HepG2 (cell line): ENCODE data around the gene GPR15LG. TPM values are rescaled to one million over a fixed set of nuclear protein-coding genes. Genes with fewer than 3 reads are reported as not detected.

ENCODE experiments used
- ATAC-seq: fragments of 200-7000 bp; cut with Tn5 transposase; 3 replicates; pipeline ENCODE4 v1.9.1; 2020; ENCODE audit warnings: mild to moderate bottlenecking, moderate library complexity
- BruUV-seq: library from RNA; stranded (reverse); fragments of 400-500 nt; replicated peaks from 2 replicates; lab custom pipeline; 2021; lab: Mats Ljungman, UMichigan
- CTCF ChIA-PET: fragments of 300-600 bp; formaldehyde crosslinking; extraction: SDS; loops from one replicate; lab custom pipeline; 2021; ENCODE audit warnings: low total read pairs, inconsistent platforms, low intra/inter-chr PET ratio; lab: Yijun Ruan, JAX
- POLR2A ChIA-PET: fragments of 350-600 bp; sonication (Branson Sonifier 250); formaldehyde crosslinking; loops from one replicate; lab custom pipeline; 2020; ENCODE audit warnings: antibody characterized with exemption, inconsistent platforms; lab: Yijun Ruan, JAX
- DNase-seq: peaks from one replicate; pipeline ENCODE4 v3.0.0-alpha.2; 2015; ENCODE audit warnings: low spot score
- FAIRE-seq: peaks from 3 replicates; lab custom pipeline; 2011; peaks lifted over from hg19 to GRCh38; lab: Jason Lieb, UNC
- H2AFZ ChIP-seq: one replicate; pipeline ENCODE4 v1.6.1; 2011; ENCODE audit warnings: low read length, inconsistent platforms
- H3K27ac ChIP-seq: fragments of 300-600 bp; 3 replicates; pipeline ENCODE4 v1.8.0; 2011; ENCODE audit warnings: mixed run types, mild to moderate bottlenecking, mixed read lengths, low read length, inconsistent platforms; ENCODE audit not compliant: insufficient read depth; ENCODE audit errors: extremely low read length
- H3K27me3 ChIP-seq, 2 experiments: fragments of 200-600 bp in 1 of 2; 2 replicates in 1 of 2; 3 replicates in 1 of 2; pipeline versions ENCODE4 v1.6.0 to v1.8.0; 2011; ENCODE audit warnings: low read length in 2 of 2, mild to moderate bottlenecking in 2 of 2, moderate library complexity in 2 of 2, inconsistent platforms in 1 of 2; ENCODE audit not compliant: insufficient read depth in 2 of 2, control insufficient read depth in 1 of 2
- H3K36me3 ChIP-seq, 2 experiments: fragments of 200-600 bp in 1 of 2; replicated peaks in 1 of 2; 2 replicates in 1 of 2; 3 replicates in 1 of 2; pipeline versions ENCODE4 v1.5.1 to v1.8.0; 2011; ENCODE audit warnings: low read length in 2 of 2, inconsistent platforms in 1 of 2; ENCODE audit not compliant: insufficient read depth in 2 of 2, control insufficient read depth in 1 of 2
- H3K4me1 ChIP-seq: 2 replicates; pipeline ENCODE4 v1.5.1; 2012; ENCODE audit warnings: low read length, inconsistent platforms; ENCODE audit not compliant: insufficient read depth
- H3K4me2 ChIP-seq: 2 replicates; pipeline ENCODE4 v1.6.0; 2011; ENCODE audit warnings: low read depth, low read length, inconsistent platforms
- H3K4me3 ChIP-seq, 3 experiments: fragments of 200-600 bp in 1 of 3; sonication (generic), shearing (Covaris generic) in 1 of 3; replicated peaks in 1 of 3; 2 replicates each; pipeline ENCODE4 v1.5.1; 2011 to 2016; ENCODE audit warnings: low read length in 3 of 3, inconsistent platforms in 2 of 3, low read depth in 2 of 3, mild to moderate bottlenecking in 2 of 3, control low read depth in 1 of 3, mixed read lengths in 1 of 3; ENCODE audit not compliant: insufficient read depth in 1 of 3
- H3K79me2 ChIP-seq: one replicate; pipeline ENCODE4 v1.6.1; 2011; ENCODE audit warnings: low read length, inconsistent platforms; ENCODE audit not compliant: insufficient read depth
- H3K9ac ChIP-seq: 2 replicates; pipeline ENCODE4 v1.6.0; 2011; ENCODE audit warnings: mild to moderate bottlenecking, low read depth, low read length, inconsistent platforms; ENCODE audit not compliant: insufficient read depth
- H3K9me3 ChIP-seq: 2 replicates; pipeline ENCODE4 v1.5.1; 2012; ENCODE audit warnings: mild to moderate bottlenecking, low read length
- H4K20me1 ChIP-seq: 2 replicates; pipeline ENCODE4 v1.6.0; 2011; ENCODE audit warnings: inconsistent platforms, mild to moderate bottlenecking, low read length, moderate library complexity; ENCODE audit not compliant: insufficient read depth
- ARNTL ChIP-seq: sonication (generic); formaldehyde crosslinking; IDR thresholded peaks from 2 replicates; pipeline ENCODE4 v1.4.0; 2020; ENCODE audit warnings: mild to moderate bottlenecking, missing genetic modification reagents
- DPF2 ChIP-seq: sonication (generic); formaldehyde crosslinking; IDR thresholded peaks from 2 replicates; pipeline ENCODE4 v1.4.0; 2020; ENCODE audit warnings: mild to moderate bottlenecking, low read depth, missing genetic modification reagents, borderline replicate concordance
- FLYWCH1 ChIP-seq: sonication (generic); formaldehyde crosslinking; IDR thresholded peaks from 2 replicates; pipeline ENCODE4 v1.8.1; 2023; ENCODE audit warnings: mild to moderate bottlenecking, missing genetic modification reagents
- JUND ChIP-seq: sonication (generic); formaldehyde crosslinking; IDR thresholded peaks from 2 replicates; pipeline ENCODE4 v1.8.0; 2022; ENCODE audit warnings: mild to moderate bottlenecking, missing genetic modification reagents
- RNF2 ChIP-seq: fragments of 450-650 bp; conservative IDR thresholded peaks from 2 replicates; pipeline ENCODE4 v1.6.1; 2016; ENCODE audit warnings: low read depth
- TOPORS ChIP-seq: sonication (generic); formaldehyde crosslinking; IDR thresholded peaks from 2 replicates; pipeline ENCODE4 v1.8.0; 2023; ENCODE audit warnings: mild to moderate bottlenecking, missing genetic modification reagents
- ZFP36L1 ChIP-seq: sonication (generic); formaldehyde crosslinking; IDR thresholded peaks from 2 replicates; pipeline ENCODE4 v1.8.0; 2022; ENCODE audit warnings: mild to moderate bottlenecking, missing genetic modification reagents, moderate library complexity
- ZNF329 ChIP-seq: sonication (generic); formaldehyde crosslinking; IDR thresholded peaks from 2 replicates; pipeline ENCODE4 v1.9.0; 2021; ENCODE audit warnings: low read depth, mild to moderate bottlenecking, missing genetic modification reagents
- ZNF83 ChIP-seq: sonication (generic); formaldehyde crosslinking; IDR thresholded peaks from 2 replicates; pipeline ENCODE4 v1.4.0; 2020; ENCODE audit warnings: missing genetic modification reagents, mild to moderate bottlenecking, borderline replicate concordance
- WGBS: methylation state at CpG from one replicate; pipeline ENCODE4 v1.1.6; 2017; ENCODE audit warnings: low lambda C conversion rate; 5-methylcytosine and 5-hydroxymethylcytosine counted together
- in situ Hi-C: cut with HindIII; loops from 2 replicates; pipeline ENCODE4 v1.10.0; 2017; ENCODE audit warnings: low pct_unique_long_range_greater_than_20kb; ENCODE audit not compliant: extremely low pct_ligation_motif_present
- intact Hi-C: fragments of 100-400 bp; cut with micrococcal nuclease; formaldehyde crosslinking; loops from one replicate; pipeline ENCODE4 v1.10.0; 2022; ENCODE audit not compliant: unreplicated experiment
- polyA plus RNA-seq, 8 experiments: library from polyadenylated mRNA; depleted of rRNA in 3 of 8; stranded (reverse) in 7 of 8; unstranded in 1 of 8; fragments of >200 nt; fragmentation: Illumina TruSeq in 4 of 8; extraction: Trizol in 4 of 8; gene quantifications; 2 replicates each; pipeline versions ENCODE4 v1.2.1 to v1.2.3, GENCODE V29; 2011 to 2016; ENCODE audit warnings: low read depth in 4 of 8, missing spikeins in 1 of 8, mixed read lengths in 1 of 8; ENCODE audit not compliant: insufficient read depth in 1 of 8
- total RNA-seq, 5 experiments: library from RNA; depleted of rRNA; stranded (reverse); fragments of >200 nt; fragmentation: Illumina TruSeq; extraction: Trizol; gene quantifications; 2 replicates each; pipeline ENCODE4 v1.2.3, GENCODE V29; 2016; ENCODE audit warnings: low read depth in 1 of 5
- TF ChIP-seq, protein P1 (sequence below): sonication (generic); formaldehyde crosslinking; IDR thresholded peaks from 2 replicates; pipeline ENCODE4 v1.5.1; 2020; ENCODE audit warnings: mild to moderate bottlenecking, missing genetic modification reagents, borderline replicate concordance
- TF ChIP-seq, protein P2 (sequence below): sonication (generic); formaldehyde crosslinking; IDR thresholded peaks from 2 replicates; pipeline ENCODE4 v1.4.0; 2020; ENCODE audit warnings: missing genetic modification reagents
- TF ChIP-seq, protein P3 (sequence below): sonication (generic); formaldehyde crosslinking; IDR thresholded peaks from 2 replicates; pipeline ENCODE4 v1.4.0; 2020; ENCODE audit warnings: missing genetic modification reagents

Gene GPR15LG
- total and polyA plus RNA-seq, 2 of the 13 experiments (the other 11 are each of a cell fraction or from before 2014, with no cell fraction given): not detected

DNA sequence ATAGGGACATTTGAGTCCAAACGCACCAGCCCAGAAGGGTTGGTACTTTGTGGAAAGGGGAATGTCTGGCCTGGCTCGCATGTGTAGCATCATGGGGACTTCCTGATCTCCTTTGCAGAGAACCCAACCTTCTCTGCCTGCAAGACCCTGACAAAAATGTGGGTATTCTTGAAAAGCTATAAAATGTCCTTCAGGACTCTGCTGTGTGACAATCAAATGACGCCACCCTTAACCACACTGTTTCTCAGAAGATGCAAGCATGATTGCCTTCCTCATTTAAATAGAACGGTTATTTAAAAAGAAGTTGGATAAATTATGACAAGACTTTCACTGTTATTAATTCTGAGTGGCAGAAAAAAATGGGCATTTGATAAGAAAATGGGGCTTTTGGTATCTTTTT lies 15.1 kb upstream of the GPR15LG start:
- no peak overlapping the region for H2AFZ ChIP-seq
- ChIA-PET POLR2A (interaction anchor here (0.7 kb wide), 1 partner anchor 20 kb away, joined by 3 read pairs; no protein-coding TSS in a partner anchor), CTCF (no interaction called here)
- no peaks in the 10 kb centered on the region for H3K79me2 ChIP-seq
- intact Hi-C loops: no loop called here
- H3K27ac ChIP-seq: no peak overlapping the region
- H3K27me3 ChIP-seq: peaks cover 0 to 6% of the 10 kb centered on the region in 2 experiments; a peak in 1 of 5 replicates
- ATAC-seq (no peak), FAIRE-seq (no peak), DNase-seq (no peak)
- no peak overlapping the region for H3K9ac ChIP-seq
- no peaks in the 10 kb centered on the region for H4K20me1 ChIP-seq
- H3K4me2 ChIP-seq: no peak overlapping the region
- H3K4me1 ChIP-seq: 0 out of 2 replicates have a peak, but pooled peaks cover 10% of the 10 kb centered on the region
- in situ Hi-C loops: no loop called here
- H3K4me3 ChIP-seq: no peak overlapping the region
- BruUV-seq: no TSS peak
- H3K9me3 ChIP-seq: no peaks in the 10 kb centered on the region
- WGBS: 67% methylated on average over 4 of the region's 4 CpGs
- H3K36me3 ChIP-seq: peaks cover 0 to 2% of the 10 kb centered on the region in 2 experiments; a peak in 1 of 5 replicates
- TF ChIP-seq, protein P1, sequence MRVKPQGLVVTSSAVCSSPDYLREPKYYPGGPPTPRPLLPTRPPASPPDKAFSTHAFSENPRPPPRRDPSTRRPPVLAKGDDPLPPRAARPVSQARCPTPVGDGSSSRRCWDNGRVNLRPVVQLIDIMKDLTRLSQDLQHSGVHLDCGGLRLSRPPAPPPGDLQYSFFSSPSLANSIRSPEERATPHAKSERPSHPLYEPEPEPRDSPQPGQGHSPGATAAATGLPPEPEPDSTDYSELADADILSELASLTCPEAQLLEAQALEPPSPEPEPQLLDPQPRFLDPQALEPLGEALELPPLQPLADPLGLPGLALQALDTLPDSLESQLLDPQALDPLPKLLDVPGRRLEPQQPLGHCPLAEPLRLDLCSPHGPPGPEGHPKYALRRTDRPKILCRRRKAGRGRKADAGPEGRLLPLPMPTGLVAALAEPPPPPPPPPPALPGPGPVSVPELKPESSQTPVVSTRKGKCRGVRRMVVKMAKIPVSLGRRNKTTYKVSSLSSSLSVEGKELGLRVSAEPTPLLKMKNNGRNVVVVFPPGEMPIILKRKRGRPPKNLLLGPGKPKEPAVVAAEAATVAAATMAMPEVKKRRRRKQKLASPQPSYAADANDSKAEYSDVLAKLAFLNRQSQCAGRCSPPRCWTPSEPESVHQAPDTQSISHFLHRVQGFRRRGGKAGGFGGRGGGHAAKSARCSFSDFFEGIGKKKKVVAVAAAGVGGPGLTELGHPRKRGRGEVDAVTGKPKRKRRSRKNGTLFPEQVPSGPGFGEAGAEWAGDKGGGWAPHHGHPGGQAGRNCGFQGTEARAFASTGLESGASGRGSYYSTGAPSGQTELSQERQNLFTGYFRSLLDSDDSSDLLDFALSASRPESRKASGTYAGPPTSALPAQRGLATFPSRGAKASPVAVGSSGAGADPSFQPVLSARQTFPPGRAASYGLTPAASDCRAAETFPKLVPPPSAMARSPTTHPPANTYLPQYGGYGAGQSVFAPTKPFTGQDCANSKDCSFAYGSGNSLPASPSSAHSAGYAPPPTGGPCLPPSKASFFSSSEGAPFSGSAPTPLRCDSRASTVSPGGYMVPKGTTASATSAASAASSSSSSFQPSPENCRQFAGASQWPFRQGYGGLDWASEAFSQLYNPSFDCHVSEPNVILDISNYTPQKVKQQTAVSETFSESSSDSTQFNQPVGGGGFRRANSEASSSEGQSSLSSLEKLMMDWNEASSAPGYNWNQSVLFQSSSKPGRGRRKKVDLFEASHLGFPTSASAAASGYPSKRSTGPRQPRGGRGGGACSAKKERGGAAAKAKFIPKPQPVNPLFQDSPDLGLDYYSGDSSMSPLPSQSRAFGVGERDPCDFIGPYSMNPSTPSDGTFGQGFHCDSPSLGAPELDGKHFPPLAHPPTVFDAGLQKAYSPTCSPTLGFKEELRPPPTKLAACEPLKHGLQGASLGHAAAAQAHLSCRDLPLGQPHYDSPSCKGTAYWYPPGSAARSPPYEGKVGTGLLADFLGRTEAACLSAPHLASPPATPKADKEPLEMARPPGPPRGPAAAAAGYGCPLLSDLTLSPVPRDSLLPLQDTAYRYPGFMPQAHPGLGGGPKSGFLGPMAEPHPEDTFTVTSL: no peak
- TF ChIP-seq FLYWCH1 (CRISPR knock-in tag): no peak
- no peak for TF ChIP-seq ZFP36L1 (CRISPR knock-in tag)
- no peak for TF ChIP-seq ZNF329 (CRISPR knock-in tag)
- TF ChIP-seq, protein P2, sequence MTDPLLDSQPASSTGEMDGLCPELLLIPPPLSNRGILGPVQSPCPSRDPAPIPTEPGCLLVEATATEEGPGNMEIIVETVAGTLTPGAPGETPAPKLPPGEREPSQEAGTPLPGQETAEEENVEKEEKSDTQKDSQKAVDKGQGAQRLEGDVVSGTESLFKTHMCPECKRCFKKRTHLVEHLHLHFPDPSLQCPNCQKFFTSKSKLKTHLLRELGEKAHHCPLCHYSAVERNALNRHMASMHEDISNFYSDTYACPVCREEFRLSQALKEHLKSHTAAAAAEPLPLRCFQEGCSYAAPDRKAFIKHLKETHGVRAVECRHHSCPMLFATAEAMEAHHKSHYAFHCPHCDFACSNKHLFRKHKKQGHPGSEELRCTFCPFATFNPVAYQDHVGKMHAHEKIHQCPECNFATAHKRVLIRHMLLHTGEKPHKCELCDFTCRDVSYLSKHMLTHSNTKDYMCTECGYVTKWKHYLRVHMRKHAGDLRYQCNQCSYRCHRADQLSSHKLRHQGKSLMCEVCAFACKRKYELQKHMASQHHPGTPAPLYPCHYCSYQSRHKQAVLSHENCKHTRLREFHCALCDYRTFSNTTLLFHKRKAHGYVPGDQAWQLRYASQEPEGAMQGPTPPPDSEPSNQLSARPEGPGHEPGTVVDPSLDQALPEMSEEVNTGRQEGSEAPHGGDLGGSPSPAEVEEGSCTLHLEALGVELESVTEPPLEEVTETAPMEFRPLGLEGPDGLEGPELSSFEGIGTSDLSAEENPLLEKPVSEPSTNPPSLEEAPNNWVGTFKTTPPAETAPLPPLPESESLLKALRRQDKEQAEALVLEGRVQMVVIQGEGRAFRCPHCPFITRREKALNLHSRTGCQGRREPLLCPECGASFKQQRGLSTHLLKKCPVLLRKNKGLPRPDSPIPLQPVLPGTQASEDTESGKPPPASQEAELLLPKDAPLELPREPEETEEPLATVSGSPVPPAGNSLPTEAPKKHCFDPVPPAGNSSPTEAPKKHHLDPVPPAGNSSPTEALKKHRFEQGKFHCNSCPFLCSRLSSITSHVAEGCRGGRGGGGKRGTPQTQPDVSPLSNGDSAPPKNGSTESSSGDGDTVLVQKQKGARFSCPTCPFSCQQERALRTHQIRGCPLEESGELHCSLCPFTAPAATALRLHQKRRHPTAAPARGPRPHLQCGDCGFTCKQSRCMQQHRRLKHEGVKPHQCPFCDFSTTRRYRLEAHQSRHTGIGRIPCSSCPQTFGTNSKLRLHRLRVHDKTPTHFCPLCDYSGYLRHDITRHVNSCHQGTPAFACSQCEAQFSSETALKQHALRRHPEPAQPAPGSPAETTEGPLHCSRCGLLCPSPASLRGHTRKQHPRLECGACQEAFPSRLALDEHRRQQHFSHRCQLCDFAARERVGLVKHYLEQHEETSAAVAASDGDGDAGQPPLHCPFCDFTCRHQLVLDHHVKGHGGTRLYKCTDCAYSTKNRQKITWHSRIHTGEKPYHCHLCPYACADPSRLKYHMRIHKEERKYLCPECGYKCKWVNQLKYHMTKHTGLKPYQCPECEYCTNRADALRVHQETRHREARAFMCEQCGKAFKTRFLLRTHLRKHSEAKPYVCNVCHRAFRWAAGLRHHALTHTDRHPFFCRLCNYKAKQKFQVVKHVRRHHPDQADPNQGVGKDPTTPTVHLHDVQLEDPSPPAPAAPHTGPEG (CRISPR knock-in tag): no peak
- TF ChIP-seq JUND (CRISPR knock-in tag): no peak
- no peak for TF ChIP-seq RNF2
- TF ChIP-seq ZNF83 (CRISPR knock-in tag): no peak
- no peak for TF ChIP-seq TOPORS (CRISPR knock-in tag)
- no peak for TF ChIP-seq ARNTL (CRISPR knock-in tag)
- no peak for TF ChIP-seq DPF2
- TF ChIP-seq, protein P3, sequence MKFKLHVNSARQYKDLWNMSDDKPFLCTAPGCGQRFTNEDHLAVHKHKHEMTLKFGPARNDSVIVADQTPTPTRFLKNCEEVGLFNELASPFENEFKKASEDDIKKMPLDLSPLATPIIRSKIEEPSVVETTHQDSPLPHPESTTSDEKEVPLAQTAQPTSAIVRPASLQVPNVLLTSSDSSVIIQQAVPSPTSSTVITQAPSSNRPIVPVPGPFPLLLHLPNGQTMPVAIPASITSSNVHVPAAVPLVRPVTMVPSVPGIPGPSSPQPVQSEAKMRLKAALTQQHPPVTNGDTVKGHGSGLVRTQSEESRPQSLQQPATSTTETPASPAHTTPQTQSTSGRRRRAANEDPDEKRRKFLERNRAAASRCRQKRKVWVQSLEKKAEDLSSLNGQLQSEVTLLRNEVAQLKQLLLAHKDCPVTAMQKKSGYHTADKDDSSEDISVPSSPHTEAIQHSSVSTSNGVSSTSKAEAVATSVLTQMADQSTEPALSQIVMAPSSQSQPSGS (CRISPR knock-in tag): no peak
